ENCODE data around the gene ASAP2.

GRCh38 chr2:9329497-9329896 lies 122.9 kb downstream of the ASAP2 start:
- no peak for TF ChIP-seq CTCF (conservative IDR thresholded peaks at IDR 0.05 in 1 of 2, IDR thresholded peaks at IDR 0.05 in 1 of 2; ENCODE audit: extremely low read depth in 1 of 2, insufficient read depth in 1 of 2, low read depth in 1 of 2, low read length in 2 of 2)
- no peak for TF ChIP-seq EZH2 (IDR thresholded peaks at IDR 0.05; ENCODE audit: borderline replicate concordance, low read length)
